Peyer's patch (tissue), 4 donors: ENCODE data around the gene CFDP1. TPM values are rescaled to one million over a fixed set of nuclear protein-coding genes. Genes with fewer than 3 reads are reported as not detected.
A peak's percentile ranks its signal among the peaks of the same experiment; 100 is the strongest.
"Not testable (repeated sequence)": the region's sequence is repeated elsewhere in the genome, so short reads cannot be mapped to it uniquely, and the experiment has no call there.

ENCODE experiments used
- DNase-seq, 3 donors: peaks; one replicate each; pipeline ENCODE4 v3.0.0-alpha.2; 2017 to 2019
- H3K27ac ChIP-seq, 4 donors: fragments of 200-600 bp; sonication (generic); one replicate each; pipeline ENCODE4 v1.5.1; 2016 to 2019
- H3K27me3 ChIP-seq, 2 donors: fragments of 200-600 bp; sonication (generic); one replicate each; pipeline ENCODE4 v1.5.1; 2019
- H3K36me3 ChIP-seq, 3 donors: fragments of 200-600 bp; sonication (generic); one replicate each; pipeline ENCODE4 v1.5.1; 2016 to 2019
- H3K4me1 ChIP-seq, 4 donors: fragments of 200-600 bp; sonication (generic); one replicate each; pipeline ENCODE4 v1.5.1; 2016 to 2019
- H3K4me3 ChIP-seq, 4 donors: fragments of 200-600 bp; sonication (generic); 1 replicate in 3 of 4; 2 replicates in 1 of 4; pipeline ENCODE4 v1.5.1; 2016 to 2019; ENCODE audit warnings: mild to moderate bottlenecking in 1 of 4
- H3K9me3 ChIP-seq, 4 donors: fragments of 200-600 bp; sonication (generic); one replicate each; pipeline ENCODE4 v1.5.1; 2016 to 2019; ENCODE audit warnings: mild to moderate bottlenecking in 1 of 4
- POLR2A ChIP-seq, 2 donors: fragments of 450-650 bp; IDR thresholded peaks; one replicate each; pipeline ENCODE4 v1.5.1; 2017; ENCODE audit warnings: antibody characterized with exemption in 2 of 2, mild to moderate bottlenecking in 2 of 2, moderate library complexity in 2 of 2
- total RNA-seq, 4 donors: library from RNA; depleted of rRNA; stranded (reverse); fragments of >200 nt; gene quantifications; one replicate each; pipeline ENCODE4 v1.1.0, GENCODE V29; 2016
- TF ChIP-seq, protein P1 (sequence below), 6 experiments: fragments of 450-650 bp in 4 of 6; fragments of 200-600 bp in 2 of 6; sonication (generic) in 1 of 6; IDR thresholded peaks; one replicate each; pipeline ENCODE4 v1.5.1; 2017 to 2019; ENCODE audit warnings: antibody characterized with exemption in 6 of 6, mild to moderate bottlenecking in 3 of 6, moderate library complexity in 1 of 6

The CFDP1 gene
- total RNA-seq, 4 donors from 2014 or later, result 125 to 205 (median 156) TPM

DNA sequence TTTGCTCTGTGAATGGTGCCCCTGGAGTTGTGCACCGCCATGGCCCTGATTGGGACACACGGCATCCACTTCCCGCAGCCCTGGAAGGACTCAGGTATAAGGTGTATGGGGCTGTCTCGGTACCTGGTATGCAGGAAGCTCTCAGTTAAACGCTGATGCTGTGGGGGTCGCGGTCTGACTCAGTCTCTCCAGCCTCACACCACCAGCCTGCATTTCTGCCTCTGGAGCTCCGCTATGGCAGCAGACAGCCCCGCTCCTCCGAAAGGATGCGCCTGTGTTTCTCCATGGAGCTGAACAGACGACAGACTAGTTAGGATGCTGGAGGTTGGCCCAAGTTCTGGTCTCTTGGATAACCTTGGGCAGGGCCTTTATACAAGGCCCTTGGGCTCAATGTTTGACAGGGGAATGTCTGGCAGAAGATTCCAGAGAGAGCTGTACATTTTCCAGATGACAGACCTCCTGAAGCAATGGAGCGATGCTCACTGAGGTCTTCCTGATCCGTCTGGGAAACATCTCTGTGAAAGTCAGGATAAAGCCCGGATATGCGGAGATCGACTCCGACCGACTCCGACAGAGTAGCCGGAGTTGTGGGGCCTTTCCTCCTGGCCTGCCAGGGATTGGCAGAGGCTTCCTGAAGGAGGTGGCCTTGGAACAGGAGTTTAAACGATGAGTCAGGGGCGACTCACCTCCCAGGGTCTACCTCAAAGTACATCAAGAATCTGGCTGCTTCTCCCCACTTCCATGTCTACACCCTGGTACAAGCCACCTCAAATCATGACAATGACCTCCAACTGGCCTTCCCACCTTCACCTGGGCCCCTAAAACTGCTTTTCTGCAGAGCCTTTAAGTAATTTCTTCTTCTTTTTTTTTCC lies 160.0 kb downstream of the CFDP1 start:
- Histone ChIP-seq H3K36me3 (no peaks in the 10 kb centered on the region), H3K27me3 (no peaks in the 10 kb centered on the region), H3K4me1 (peaks cover 0 to 1% (median 0%) of the 10 kb centered on the region in 4 donors), H3K27ac (no peak overlapping the region), H3K4me3 (no peak overlapping the region), H3K9me3 (no peaks in the 10 kb centered on the region)
- DNase-seq, result no peak
- no peak for TF ChIP-seq POLR2A (IDR thresholded peaks at IDR 0.05)
- TF ChIP-seq, protein P1, sequence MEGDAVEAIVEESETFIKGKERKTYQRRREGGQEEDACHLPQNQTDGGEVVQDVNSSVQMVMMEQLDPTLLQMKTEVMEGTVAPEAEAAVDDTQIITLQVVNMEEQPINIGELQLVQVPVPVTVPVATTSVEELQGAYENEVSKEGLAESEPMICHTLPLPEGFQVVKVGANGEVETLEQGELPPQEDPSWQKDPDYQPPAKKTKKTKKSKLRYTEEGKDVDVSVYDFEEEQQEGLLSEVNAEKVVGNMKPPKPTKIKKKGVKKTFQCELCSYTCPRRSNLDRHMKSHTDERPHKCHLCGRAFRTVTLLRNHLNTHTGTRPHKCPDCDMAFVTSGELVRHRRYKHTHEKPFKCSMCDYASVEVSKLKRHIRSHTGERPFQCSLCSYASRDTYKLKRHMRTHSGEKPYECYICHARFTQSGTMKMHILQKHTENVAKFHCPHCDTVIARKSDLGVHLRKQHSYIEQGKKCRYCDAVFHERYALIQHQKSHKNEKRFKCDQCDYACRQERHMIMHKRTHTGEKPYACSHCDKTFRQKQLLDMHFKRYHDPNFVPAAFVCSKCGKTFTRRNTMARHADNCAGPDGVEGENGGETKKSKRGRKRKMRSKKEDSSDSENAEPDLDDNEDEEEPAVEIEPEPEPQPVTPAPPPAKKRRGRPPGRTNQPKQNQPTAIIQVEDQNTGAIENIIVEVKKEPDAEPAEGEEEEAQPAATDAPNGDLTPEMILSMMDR (IDR thresholded peaks at IDR 0.05), result no peak

DNA sequence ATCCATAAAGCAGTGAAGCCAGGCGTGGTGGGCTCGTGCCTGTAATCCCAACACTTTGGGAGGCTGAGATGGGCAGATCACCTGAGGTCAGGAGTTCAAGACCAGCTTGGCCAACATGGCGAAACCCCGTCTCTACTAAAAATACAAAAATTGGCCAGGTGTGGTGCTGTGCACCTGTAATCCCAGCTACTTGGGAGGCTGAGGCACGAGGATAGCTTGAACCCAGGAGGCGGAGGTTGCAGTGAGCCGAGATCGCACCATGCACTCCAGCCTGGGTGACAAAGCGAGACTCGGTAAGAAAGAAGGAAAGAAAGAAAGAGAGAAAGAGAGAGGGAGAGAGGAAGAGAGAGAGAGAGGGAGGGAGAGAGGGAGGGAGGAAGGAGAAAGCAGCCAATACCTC lies 160.7 kb downstream of the CFDP1 start:
- H3K36me3 ChIP-seq, H3K4me3 ChIP-seq, H3K9me3 ChIP-seq, H3K27ac ChIP-seq, H3K27me3 ChIP-seq, H3K4me1 ChIP-seq, DNase-seq: not testable (repeated sequence)

DNA sequence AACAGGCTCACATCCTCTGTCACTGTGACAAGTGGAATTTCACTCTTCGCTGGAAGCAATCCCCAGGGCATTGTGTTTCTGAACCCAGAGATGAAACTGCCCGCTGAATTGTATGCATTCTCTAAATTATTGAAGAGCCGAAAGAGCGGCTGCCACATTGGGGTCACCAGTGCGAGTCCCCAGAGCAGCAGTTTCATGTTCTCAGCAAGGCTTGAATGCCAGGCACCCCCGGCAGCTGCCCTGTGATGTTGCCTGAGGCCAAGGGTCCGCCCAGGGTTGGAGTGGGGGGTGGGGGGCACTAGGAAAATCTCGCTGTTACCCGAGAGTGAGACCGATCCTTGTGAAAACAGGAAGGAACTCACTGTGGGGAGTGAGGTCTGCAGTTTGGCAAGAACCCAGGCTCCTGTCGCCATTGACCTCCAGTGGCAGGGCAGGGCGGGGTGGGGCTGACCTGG lies 161.2 kb downstream of the CFDP1 start:
- H3K27me3 ChIP-seq, result no peaks in the 10 kb centered on the region
- no peaks in the 10 kb centered on the region for H3K9me3 ChIP-seq
- no peak overlapping the region for H3K4me3 ChIP-seq
- no peak overlapping the region for H3K27ac ChIP-seq
- peaks cover 0 to 13% (median 0%) of the 10 kb centered on the region in 4 donors for H3K4me1 ChIP-seq
- TF ChIP-seq, protein P1 (IDR thresholded peaks at IDR 0.05), result no peak
- no peak for TF ChIP-seq POLR2A (IDR thresholded peaks at IDR 0.05)
- H3K36me3 ChIP-seq, result no peaks in the 10 kb centered on the region
- DNase-seq, result no peak

DNA sequence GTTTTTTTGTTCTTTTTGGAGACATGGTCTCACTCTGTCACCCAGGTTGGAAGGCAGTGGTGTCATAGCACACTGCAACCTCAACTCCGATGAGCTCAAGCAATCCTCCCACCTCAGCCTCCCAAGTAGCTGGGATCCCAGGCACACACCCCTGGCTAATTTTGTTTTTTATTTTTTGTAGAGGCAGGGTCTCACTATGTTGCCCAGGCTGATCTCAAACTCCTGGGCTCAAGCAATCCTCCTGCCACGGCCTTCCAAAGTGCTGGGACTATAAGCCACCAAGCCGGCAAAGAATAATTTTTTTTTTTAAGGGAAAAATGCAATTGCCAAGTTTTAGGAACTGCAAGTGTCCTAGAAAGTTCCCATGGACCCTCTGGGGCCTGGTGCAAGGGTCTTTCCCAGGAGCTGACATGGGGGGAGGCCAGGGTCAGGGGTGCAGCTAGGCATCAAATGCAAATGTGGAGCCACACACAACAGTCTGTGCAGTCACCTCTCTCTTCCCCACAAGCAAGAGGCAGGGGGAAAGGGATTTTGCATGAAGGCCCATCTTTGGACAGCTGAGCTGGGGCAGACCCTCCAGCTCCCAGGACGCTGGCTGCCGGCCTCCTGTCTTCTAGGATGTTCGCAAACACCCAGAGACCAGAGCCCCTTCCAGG lies 161.7 kb downstream of the CFDP1 start:
- no peak for TF ChIP-seq POLR2A (IDR thresholded peaks at IDR 0.05)
- TF ChIP-seq, protein P1 (IDR thresholded peaks at IDR 0.05), result no peak
- Histone ChIP-seq H3K27me3 (no peaks in the 10 kb centered on the region), H3K9me3 (no peaks in the 10 kb centered on the region), H3K36me3 (no peaks in the 10 kb centered on the region), H3K4me3 (no peak overlapping the region), H3K27ac (no peak overlapping the region), H3K4me1 (peaks cover 0 to 19% (median 0%) of the 10 kb centered on the region in 4 donors)
- DNase-seq, result no peak

DNA sequence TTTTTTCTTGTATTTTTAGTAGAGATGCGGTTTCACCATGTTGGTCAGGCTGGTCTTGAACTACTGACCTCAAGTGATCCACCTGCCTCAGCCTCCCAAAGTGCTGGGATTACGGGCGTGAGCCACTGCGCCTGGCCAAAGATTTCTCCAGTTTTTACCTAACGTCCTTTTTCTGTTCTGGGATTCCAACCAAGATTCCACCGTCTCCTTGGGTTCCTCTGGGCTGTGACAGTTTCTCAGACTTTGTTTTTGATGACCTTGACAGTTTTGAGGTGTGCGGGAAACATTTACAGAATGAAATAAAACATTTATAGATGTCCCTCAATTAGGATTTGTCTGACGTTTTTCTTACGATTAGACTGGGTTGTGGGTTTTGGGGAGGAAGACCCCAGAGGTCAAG lies 163.9 kb downstream of the CFDP1 start:
- not testable (repeated sequence) for H3K4me3 ChIP-seq, H3K9me3 ChIP-seq, H3K27ac ChIP-seq, H3K27me3 ChIP-seq, H3K36me3 ChIP-seq, DNase-seq
- peaks cover 0 to 29% (median 6%) of the 10 kb centered on the region in 4 donors for H3K4me1 ChIP-seq

DNA sequence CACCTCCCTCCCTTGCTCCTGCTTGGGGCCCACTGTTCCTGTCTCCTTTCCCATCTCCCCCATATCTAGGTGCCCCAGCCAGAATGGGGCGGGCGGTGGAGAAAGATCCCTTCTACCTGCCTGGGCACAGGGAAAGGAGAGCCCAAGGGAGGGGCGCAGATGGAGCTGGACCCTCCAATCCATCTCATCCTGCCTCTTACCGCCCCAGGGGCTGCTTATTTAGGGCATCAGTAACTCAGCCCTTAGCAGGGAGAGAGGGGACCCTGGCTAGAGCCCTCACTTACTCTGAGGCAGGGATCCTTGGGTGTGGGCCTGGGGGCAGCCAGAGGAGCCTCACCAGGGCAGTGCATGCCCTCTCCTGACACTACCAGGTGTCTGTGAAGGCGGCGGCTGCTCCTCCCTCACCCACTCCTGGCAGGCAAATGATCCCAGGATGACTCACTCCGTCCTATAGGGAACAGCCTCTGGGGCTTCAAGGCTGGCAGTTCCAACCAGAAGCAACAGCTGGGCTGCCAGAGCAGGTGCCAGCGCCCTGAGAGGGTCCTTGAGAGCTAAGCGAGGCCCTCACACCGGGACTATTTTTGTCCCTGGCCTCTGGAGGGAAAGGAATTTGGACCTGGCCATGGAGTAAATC lies 165.6 kb downstream of the CFDP1 start:
- TF ChIP-seq, protein P1 (IDR thresholded peaks at IDR 0.05), result no peak
- TF ChIP-seq POLR2A (IDR thresholded peaks at IDR 0.05), result peak; percentile 47 to 68
- peak in 2 of 3 donors; percentile 85 to 88 for DNase-seq
- Histone ChIP-seq H3K27ac (peak overlapping the region in 3 of 4 donors; percentile 27 to 81 (median 57)), H3K9me3 (no peaks in the 10 kb centered on the region), H3K4me3 (peak overlapping the region in 1 of 4 donors; percentile 12), H3K36me3 (no peaks in the 10 kb centered on the region), H3K4me1 (peaks cover 0 to 45% (median 6%) of the 10 kb centered on the region in 4 donors), H3K27me3 (no peaks in the 10 kb centered on the region)
